Activated CD4-positive, alpha-beta T cell treated with anti-CD3 and anti-CD28 coated beads, Interleukin-10, Interleukin-2, amounts not matched to agents 100 ng/mL and 50 ng/mL, durations not matched to agents 16 hours and 8 hours (primary cell): Measurements from ENCODE around the gene RAB7B.
A peak's percentile ranks its signal among the peaks of the same experiment; 100 is the strongest.

Source experiments
- DNase-seq: peaks from one replicate; pipeline ENCODE4 v3.0.0-alpha.2; 2020

Gene RAB7B

GRCh38 chr1:205972491-205973168 lies 30.6 kb downstream of the RAB7B start:
- no peak for DNase-seq

GRCh38 chr1:205972081-205972480 lies 31.1 kb downstream of the RAB7B start:
- no peak for DNase-seq

GRCh38 chr1:205971082-205971481 lies 32.1 kb downstream of the RAB7B start:
- no peak for DNase-seq

GRCh38 chr1:205970486-205970885 lies 32.7 kb downstream of the RAB7B start:
- no peak for DNase-seq

- no peak for DNase-seq
These were observed 34.0 kb downstream of the RAB7B start for GRCh38 chr1:205969229-205969628.

- DNase-seq: no peak
These were observed 35.5 kb downstream of the RAB7B start for GRCh38 chr1:205967554-205968335.

- DNase-seq: no peak
These were observed 37.9 kb downstream of the RAB7B start for GRCh38 chr1:205965036-205965884.

GRCh38 chr1:205963352-205964155 lies 39.6 kb downstream of the RAB7B start:
- DNase-seq: peak; percentile 31

- DNase-seq: no peak
These were observed 40.4 kb downstream of the RAB7B start for GRCh38 chr1:205962821-205963221.

- DNase-seq: no peak
These were observed 41.0 kb downstream of the RAB7B start for GRCh38 chr1:205961991-205962820.

- peak; percentile 49 for DNase-seq
These were observed 41.8 kb downstream of the RAB7B start for GRCh38 chr1:205961405-205961804.

- no peak for DNase-seq
These were observed 43.4 kb downstream of the RAB7B start for GRCh38 chr1:205959789-205960188.

- DNase-seq: no peak
These were observed 47.7 kb downstream of the RAB7B start for GRCh38 chr1:205955499-205955898.

- no peak for DNase-seq
These were observed 48.3 kb downstream of the RAB7B start for GRCh38 chr1:205954819-205955404.

- DNase-seq: no peak
These were observed 51.4 kb downstream of the RAB7B start for GRCh38 chr1:205951746-205952145.

- no peak for DNase-seq
These were observed 52.2 kb downstream of the RAB7B start for GRCh38 chr1:205950826-205951549.

- DNase-seq: no peak
These were observed 52.9 kb downstream of the RAB7B start for GRCh38 chr1:205950280-205950679.

- no peak for DNase-seq
These were observed 53.4 kb downstream of the RAB7B start for GRCh38 chr1:205949753-205950152.

GRCh38 chr1:205948886-205949285 lies 54.3 kb downstream of the RAB7B start:
- no peak for DNase-seq

- no peak for DNase-seq
These were observed 55.2 kb downstream of the RAB7B start for GRCh38 chr1:205948039-205948438.

- no peak for DNase-seq
These were observed 56.2 kb downstream of the RAB7B start for GRCh38 chr1:205947024-205947423.
